ENCODE measurements around the gene ARID1B. TPM values are rescaled to one million over a fixed set of nuclear protein-coding genes. Genes with fewer than 3 reads are reported as not detected.

Gene ARID1B
- total RNA-seq, 1 donor from 2014 or later = 97.2 TPM

- H3K9me3 Mint-ChIP-seq = no peaks in the 10 kb centered on the region
- peaks cover 5% of the 10 kb centered on the region for H3K36me3 Mint-ChIP-seq
- DNase-seq (ENCODE audit: extremely low spot score, unreplicated experiment) = no peak
- H3K27me3 Mint-ChIP-seq = no peaks in the 10 kb centered on the region
- peaks cover 45% of the 10 kb centered on the region for H3K4me1 Mint-ChIP-seq (ENCODE audit: unreplicated experiment)
- no peak overlapping the region for H3K27ac Mint-ChIP-seq
- no peak for TF ChIP-seq CTCF (conservative IDR thresholded peaks at IDR 0.05)
- H3K4me3 Mint-ChIP-seq = no peak overlapping the region
Measured at GRCh38 chr6:156853733-156854132, 76.6 kb downstream of the ARID1B start.

- no peaks in the 10 kb centered on the region for H3K27me3 Mint-ChIP-seq
- H3K36me3 Mint-ChIP-seq = peaks cover 5% of the 10 kb centered on the region
- DNase-seq (ENCODE audit: extremely low spot score, unreplicated experiment) = no peak
- no peak overlapping the region for H3K4me3 Mint-ChIP-seq
- no peak overlapping the region for H3K27ac Mint-ChIP-seq
- TF ChIP-seq CTCF (conservative IDR thresholded peaks at IDR 0.05) = no peak
- H3K4me1 Mint-ChIP-seq (ENCODE audit: unreplicated experiment) = peaks cover 39% of the 10 kb centered on the region
- no peaks in the 10 kb centered on the region for H3K9me3 Mint-ChIP-seq
Measured at GRCh38 chr6:156854466-156855161, 77.4 kb downstream of the ARID1B start.

- peaks cover 7% of the 10 kb centered on the region for H3K9me3 Mint-ChIP-seq
- H3K27ac Mint-ChIP-seq = no peak overlapping the region
- H3K36me3 Mint-ChIP-seq = peaks cover 10% of the 10 kb centered on the region
- H3K4me3 Mint-ChIP-seq = no peak overlapping the region
- H3K4me1 Mint-ChIP-seq (ENCODE audit: unreplicated experiment) = peaks cover 37% of the 10 kb centered on the region
- H3K27me3 Mint-ChIP-seq = no peaks in the 10 kb centered on the region
- no peak for DNase-seq (ENCODE audit: extremely low spot score, unreplicated experiment)
- no peak for TF ChIP-seq CTCF (conservative IDR thresholded peaks at IDR 0.05)
Measured at GRCh38 chr6:156857573-156857972, 80.4 kb downstream of the ARID1B start.

- peaks cover 7% of the 10 kb centered on the region for H3K9me3 Mint-ChIP-seq
- no peaks in the 10 kb centered on the region for H3K27me3 Mint-ChIP-seq
- no peak overlapping the region for H3K27ac Mint-ChIP-seq
- TF ChIP-seq CTCF (conservative IDR thresholded peaks at IDR 0.05) = no peak
- no peak for DNase-seq (ENCODE audit: extremely low spot score, unreplicated experiment)
- no peak overlapping the region for H3K4me3 Mint-ChIP-seq
- H3K4me1 Mint-ChIP-seq (ENCODE audit: unreplicated experiment) = peaks cover 38% of the 10 kb centered on the region
- peaks cover 13% of the 10 kb centered on the region for H3K36me3 Mint-ChIP-seq
Measured at GRCh38 chr6:156859686-156860085, 82.5 kb downstream of the ARID1B start.

- H3K4me3 Mint-ChIP-seq = no peak overlapping the region
- peaks cover 18% of the 10 kb centered on the region for H3K9me3 Mint-ChIP-seq
- peaks cover 16% of the 10 kb centered on the region for H3K36me3 Mint-ChIP-seq
- no peak for DNase-seq (ENCODE audit: extremely low spot score, unreplicated experiment)
- TF ChIP-seq CTCF (conservative IDR thresholded peaks at IDR 0.05) = no peak
- peaks cover 57% of the 10 kb centered on the region for H3K4me1 Mint-ChIP-seq (ENCODE audit: unreplicated experiment)
- no peaks in the 10 kb centered on the region for H3K27me3 Mint-ChIP-seq
- H3K27ac Mint-ChIP-seq = no peak overlapping the region
Measured at GRCh38 chr6:156862711-156863110, 85.5 kb downstream of the ARID1B start.
